ENCODE measurements around the gene CAVIN4. TPM values are rescaled to one million over a fixed set of nuclear protein-coding genes. Genes with fewer than 3 reads are reported as not detected.
A peak's percentile ranks its signal among the peaks of the same experiment; 100 is the strongest.

Gene CAVIN4
- total RNA-seq, 1 donor from 2014 or later: 0.53 TPM

- FAIRE-seq: no peak
- Histone ChIP-seq H3K4me3 (ENCODE audit: low read depth, low read length) (no peak overlapping the region), H3K27me3 (ENCODE audit: control insufficient read depth, insufficient read depth, low read length) (no peaks in the 10 kb centered on the region), H3K36me3 (ENCODE audit: control insufficient read depth, insufficient read depth, low read length) (no peaks in the 10 kb centered on the region)
- DNase-seq (ENCODE audit: low read depth): no peak
- TF ChIP-seq CTCF (IDR thresholded peaks at IDR 0.05; ENCODE audit: insufficient read depth, low read length, severe bottlenecking): no peak
Measured at GRCh38 chr9:100555471-100555870, 22.4 kb upstream of the CAVIN4 start.

- no peak for TF ChIP-seq CTCF (IDR thresholded peaks at IDR 0.05; ENCODE audit: insufficient read depth, low read length, severe bottlenecking)
- Histone ChIP-seq H3K4me3 (ENCODE audit: low read depth, low read length) (no peak overlapping the region), H3K36me3 (ENCODE audit: control insufficient read depth, insufficient read depth, low read length) (no peaks in the 10 kb centered on the region), H3K27me3 (ENCODE audit: control insufficient read depth, insufficient read depth, low read length) (no peaks in the 10 kb centered on the region)
- FAIRE-seq (no peak), DNase-seq (ENCODE audit: low read depth) (peak; percentile 65)
Measured at GRCh38 chr9:100557053-100557452, 20.8 kb upstream of the CAVIN4 start.

GRCh38 chr9:100561256-100561655 lies 16.6 kb upstream of the CAVIN4 start:
- no peak for DNase-seq (ENCODE audit: low read depth)
- Histone ChIP-seq H3K36me3 (ENCODE audit: control insufficient read depth, insufficient read depth, low read length) (no peaks in the 10 kb centered on the region), H3K4me3 (ENCODE audit: low read depth, low read length) (no peak overlapping the region), H3K27me3 (ENCODE audit: control insufficient read depth, insufficient read depth, low read length) (no peaks in the 10 kb centered on the region)
- no peak for TF ChIP-seq CTCF (IDR thresholded peaks at IDR 0.05; ENCODE audit: insufficient read depth, low read length, severe bottlenecking)
- no peak for FAIRE-seq

DNA sequence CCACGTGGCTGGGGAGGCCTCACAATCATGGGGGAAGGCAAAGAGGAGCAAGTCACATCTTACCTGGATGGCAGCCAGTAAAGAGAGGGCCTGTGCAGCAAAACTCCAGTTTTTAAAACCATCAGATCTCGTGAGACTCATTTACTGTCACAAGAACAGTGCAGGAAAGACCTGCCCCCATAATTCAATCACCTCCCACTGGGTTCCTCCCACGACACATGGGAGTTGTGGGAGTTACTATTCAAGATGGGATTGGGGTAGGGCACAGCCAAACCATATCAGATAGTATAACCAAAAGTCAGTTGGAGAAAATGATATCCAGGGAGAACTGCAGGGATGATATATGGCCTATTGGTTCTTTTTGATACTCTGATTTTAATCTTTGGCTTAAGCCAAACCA lies 10.0 kb upstream of the CAVIN4 start:
- Histone ChIP-seq H3K4me3 (ENCODE audit: low read depth, low read length) (no peak overlapping the region), H3K36me3 (ENCODE audit: control insufficient read depth, insufficient read depth, low read length) (no peaks in the 10 kb centered on the region), H3K27me3 (ENCODE audit: control insufficient read depth, insufficient read depth, low read length) (no peaks in the 10 kb centered on the region)
- TF ChIP-seq CTCF (IDR thresholded peaks at IDR 0.05; ENCODE audit: insufficient read depth, low read length, severe bottlenecking): no peak
- FAIRE-seq (no peak), DNase-seq (ENCODE audit: low read depth) (no peak)

DNA sequence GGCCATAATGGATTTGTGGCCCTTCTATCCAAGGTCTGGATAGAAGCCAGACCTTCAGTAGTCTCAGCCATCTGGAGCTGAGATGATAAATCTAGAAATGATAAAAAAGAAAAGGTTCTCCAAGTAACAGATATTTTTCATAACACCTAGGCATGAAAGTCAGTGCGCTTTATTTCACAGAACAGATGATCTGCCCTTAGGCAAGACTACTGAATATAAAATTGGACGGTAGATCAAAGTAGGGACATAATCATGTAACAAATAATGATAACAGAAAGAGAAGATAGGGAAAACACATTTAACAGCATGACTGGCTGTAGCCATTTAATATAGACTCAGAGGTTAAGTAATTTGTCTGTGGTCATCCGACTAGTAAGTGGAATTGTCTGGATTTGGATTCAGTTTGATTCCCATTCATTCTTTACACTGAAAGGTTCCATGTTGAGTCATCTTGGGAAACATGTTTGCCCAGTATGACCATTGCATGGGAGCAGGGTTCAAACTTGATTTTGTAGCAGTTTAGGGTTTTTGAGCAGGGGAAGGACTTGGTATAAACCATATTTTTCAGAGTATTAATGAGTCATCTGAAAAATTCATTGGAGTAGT lies 4.1 kb upstream of the CAVIN4 start:
- no peaks in the 10 kb centered on the region for H3K27me3 ChIP-seq (ENCODE audit: control insufficient read depth, insufficient read depth, low read length)
- H3K36me3 ChIP-seq (ENCODE audit: control insufficient read depth, insufficient read depth, low read length): no peaks in the 10 kb centered on the region
- FAIRE-seq: no peak
- no peak overlapping the region for H3K4me3 ChIP-seq (ENCODE audit: low read depth, low read length)
- DNase-seq (ENCODE audit: low read depth): peak; percentile 44
- TF ChIP-seq CTCF (IDR thresholded peaks at IDR 0.05; ENCODE audit: insufficient read depth, low read length, severe bottlenecking): no peak

DNA sequence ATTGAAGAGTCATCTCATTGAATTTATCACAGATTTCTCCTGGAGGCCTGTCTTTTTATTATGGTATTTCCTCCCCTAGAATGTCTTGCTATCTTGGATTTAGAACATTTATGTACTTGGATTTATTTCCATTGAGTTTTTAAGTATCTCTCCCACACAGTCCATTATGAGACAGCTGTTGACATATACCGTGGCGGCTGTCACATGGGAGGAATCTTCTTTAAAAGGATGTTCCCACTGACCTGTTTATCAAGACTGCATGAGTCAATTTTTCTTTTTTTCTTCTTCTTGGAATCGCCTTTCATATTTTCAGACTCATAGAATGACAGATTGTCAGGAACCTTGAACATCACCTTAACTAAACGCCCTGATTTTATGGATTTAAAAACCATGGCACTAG lies 2.9 kb upstream of the CAVIN4 start:
- no peaks in the 10 kb centered on the region for H3K27me3 ChIP-seq (ENCODE audit: control insufficient read depth, insufficient read depth, low read length)
- FAIRE-seq (no peak), DNase-seq (ENCODE audit: low read depth) (no peak)
- TF ChIP-seq CTCF (IDR thresholded peaks at IDR 0.05; ENCODE audit: insufficient read depth, low read length, severe bottlenecking): no peak
- no peaks in the 10 kb centered on the region for H3K36me3 ChIP-seq (ENCODE audit: control insufficient read depth, insufficient read depth, low read length)
- H3K4me3 ChIP-seq (ENCODE audit: low read depth, low read length): no peak overlapping the region
